GM19467 (cell line): ENCODE results near the gene DDX51.

Source experiments
- ATAC-seq: cut with Tn5 transposase; IDR thresholded peaks from one replicate; pipeline ENCODE4 v1.9.1; 2021; ENCODE audit warnings: mild to moderate bottlenecking, moderate library complexity; ENCODE audit not compliant: unreplicated experiment

DDX51 gene

GRCh38 chr12:132179431-132180362 lies 35.6 kb upstream of the DDX51 start:
- ATAC-seq: no peak

DNA sequence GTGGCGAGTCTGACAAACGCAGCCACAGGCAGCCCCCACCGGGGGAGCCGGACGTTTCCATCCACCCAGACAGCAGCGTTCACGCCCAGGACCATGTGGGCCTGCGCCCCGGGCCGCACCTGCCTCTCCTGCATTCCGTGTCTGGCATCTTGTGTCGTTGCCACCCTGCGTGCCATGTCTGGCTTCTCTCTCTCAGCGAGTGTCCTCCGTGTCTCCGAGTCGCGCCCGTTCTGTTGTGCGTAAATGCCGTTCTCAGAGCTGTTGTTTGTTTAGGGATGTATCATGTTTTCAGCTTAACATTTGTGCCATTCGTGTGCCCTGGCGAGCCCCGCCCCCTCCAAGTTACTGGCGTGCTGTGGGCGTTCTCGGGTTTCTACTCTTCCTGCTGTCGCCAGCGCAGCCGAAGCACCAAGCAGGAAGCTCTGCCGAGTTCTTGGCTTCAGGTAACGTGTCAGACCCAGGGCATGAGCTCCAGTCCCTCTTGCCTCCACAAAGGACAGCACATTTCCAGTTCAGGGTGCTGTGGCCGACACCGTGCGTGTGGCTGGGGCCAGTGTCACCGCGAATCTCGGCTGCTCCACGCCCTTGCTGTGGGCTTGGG lies 34.8 kb upstream of the DDX51 start:
- no peak for ATAC-seq

- ATAC-seq: no peak
Measured at GRCh38 chr12:132178316-132178715, 34.2 kb upstream of the DDX51 start.

- ATAC-seq: no peak
Measured at GRCh38 chr12:132176920-132177551, 32.9 kb upstream of the DDX51 start.

GRCh38 chr12:132176385-132176919 lies 32.3 kb upstream of the DDX51 start:
- ATAC-seq: no peak

GRCh38 chr12:132175496-132176384 lies 31.6 kb upstream of the DDX51 start:
- no peak for ATAC-seq

DNA sequence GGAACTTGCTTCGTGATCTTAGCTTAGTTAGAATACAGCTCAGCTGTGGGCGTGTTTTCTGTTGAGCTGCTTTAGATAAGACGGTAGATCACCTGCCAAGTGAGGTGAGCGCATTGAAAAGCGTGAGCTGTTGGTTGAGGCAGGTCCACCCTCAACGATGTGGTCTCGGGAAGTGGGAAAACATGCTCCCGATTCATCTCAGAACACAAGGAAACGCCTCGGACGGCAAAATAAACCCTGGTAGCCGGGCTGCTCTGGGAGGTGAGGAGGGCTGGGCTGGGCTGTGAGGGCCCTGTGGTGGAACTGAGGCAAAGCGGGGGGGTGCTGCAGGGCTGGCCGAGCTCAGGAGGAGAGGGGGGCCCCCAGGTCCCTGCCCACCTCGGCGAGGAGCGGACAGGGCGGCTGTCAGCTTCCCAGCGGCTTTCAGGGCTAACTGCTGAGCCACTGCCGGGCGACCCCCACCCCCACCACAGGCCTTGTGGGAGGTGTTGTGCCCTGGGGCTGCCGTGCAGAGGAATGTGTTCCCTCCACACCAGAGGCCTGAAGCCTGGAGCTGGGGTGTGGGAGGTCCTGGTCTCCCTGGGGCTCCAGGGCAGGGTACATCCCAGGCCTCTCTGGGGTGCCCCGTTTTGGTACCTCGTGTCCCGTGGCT lies 30.8 kb upstream of the DDX51 start:
- no peak for ATAC-seq

- ATAC-seq: no peak
Measured at GRCh38 chr12:132174015-132174838, 30.1 kb upstream of the DDX51 start.

DNA sequence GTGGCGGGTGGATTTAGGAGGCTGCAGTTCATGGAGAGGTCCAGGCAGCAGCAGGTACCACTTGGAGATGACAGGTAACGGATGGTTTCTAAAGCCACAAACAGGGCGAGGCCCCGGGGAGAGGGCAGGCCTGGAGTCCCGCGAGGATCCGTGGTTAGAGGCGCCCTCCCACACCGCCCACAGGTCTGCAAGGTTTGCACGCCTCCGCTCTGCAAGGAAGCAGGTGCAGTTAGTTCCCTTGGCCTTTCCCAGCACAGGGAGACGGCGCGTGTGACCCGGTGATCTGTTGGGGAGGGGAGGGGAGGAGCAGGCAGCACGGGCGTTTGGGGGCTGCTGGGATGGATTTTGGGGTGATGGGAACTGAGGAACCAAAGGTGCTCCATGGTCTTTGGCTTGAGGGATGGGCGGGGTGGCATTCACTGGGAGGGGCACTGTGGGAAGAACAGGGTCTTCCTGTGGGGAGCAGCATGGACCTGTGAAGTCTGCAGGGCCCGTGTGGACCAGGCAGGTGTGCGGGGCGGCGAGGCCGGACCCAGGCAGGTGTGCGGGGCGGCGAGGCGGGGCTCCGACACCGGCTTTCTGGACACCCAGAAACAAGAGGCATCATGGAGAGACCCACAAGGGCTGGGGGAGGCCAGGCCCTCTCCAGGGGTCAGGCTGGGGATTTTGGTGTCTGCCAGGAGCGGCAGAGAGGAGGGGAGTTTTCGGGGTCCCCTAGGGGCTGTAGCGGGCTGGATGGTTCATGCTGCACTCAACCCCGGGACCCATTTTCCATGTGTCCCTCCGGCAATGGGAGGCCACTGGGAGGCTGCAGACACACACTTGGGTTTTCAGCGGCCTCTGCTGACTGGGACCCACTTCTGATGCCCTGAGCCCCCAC lies 29.3 kb upstream of the DDX51 start:
- no peak for ATAC-seq

DNA sequence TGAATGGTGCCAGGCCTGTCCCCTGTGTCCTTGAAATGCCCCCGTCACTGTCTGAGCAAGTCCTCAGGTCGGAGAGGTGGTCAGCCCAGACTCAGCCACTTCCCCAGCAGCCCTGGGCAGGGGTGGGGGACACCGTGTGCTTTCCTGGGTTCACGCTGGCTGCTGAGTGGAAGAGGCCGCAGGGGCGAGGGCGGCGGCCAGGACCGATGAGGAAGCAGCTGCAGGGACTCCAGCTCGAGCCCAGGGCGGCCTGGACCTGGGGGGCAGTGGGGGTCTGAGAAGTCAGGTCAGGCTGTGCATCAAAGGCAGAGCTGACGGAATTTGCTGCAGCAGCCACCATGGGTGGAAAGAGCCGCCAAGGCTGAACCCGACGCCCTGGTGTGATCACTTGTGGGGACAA lies 28.5 kb upstream of the DDX51 start:
- no peak for ATAC-seq

- no peak for ATAC-seq
Measured at GRCh38 chr12:132171968-132172521, 27.9 kb upstream of the DDX51 start.

DNA sequence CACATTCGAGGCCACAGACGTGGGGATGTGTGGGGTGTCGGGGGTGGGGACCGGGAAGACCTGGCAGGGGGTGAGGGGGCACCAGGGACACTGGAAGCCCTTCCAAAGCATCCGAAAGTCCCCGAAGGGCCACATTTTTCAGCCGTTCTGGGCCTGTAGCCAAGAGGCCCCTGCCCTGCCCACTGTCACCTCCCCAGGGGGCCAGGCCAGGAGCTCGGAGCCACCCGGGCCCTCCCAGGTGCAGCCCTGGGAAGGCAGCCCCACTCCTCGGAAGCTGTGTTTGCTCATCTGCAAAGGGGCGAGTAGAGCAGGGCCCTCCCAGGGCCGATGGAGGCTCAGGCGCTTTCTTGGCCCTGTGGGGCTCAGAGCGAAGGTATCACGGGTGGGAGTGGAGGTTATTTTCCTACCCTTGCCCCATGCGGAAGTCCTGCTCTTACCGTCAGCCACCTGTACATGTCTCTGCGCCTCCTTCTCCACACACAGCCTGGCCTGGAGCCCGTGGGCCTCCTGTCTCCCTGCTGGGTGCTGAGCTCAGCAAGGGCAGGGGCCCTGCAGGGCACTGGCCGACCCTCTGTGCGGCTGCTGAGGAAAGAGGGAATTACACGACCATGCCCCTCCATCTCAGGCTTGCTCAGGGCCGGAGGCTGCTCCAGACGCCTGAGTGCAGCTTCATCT lies 27.3 kb upstream of the DDX51 start:
- no peak for ATAC-seq

DNA sequence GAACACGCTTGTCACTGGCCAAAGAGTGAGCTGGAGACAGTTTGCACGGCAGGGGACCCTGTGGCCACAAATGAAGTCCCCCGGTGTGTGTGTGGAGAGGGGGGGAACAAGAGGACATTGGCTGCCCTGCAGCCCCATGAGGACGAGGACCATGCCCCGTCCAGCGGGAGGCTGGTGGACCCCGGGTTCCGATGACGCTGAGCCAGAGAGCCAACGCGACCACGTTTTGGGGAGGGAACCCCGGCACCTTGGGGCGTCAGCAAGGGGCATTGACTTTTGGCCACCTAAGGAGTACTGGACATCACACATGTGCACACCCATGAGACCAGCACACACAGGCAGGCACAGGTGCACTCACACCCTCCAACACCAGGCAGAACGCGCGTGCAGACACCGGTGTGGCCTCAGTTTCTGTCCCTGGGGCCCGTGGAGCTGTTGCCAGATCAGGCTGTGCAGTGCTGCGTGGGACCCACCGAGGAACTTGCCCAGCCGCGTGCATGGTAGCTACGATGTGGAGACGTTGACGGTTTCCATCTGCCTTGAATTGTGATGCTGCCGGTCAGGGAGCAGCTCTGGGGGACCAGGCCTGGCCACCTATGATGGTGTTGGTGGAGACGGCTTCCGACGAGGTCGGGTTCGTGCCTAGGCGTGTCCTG lies 26.6 kb upstream of the DDX51 start:
- ATAC-seq: no peak

- ATAC-seq: no peak
Measured at GRCh38 chr12:132170094-132170636, 26.0 kb upstream of the DDX51 start.

- no peak for ATAC-seq
Measured at GRCh38 chr12:132169376-132169775, 25.3 kb upstream of the DDX51 start.

DNA sequence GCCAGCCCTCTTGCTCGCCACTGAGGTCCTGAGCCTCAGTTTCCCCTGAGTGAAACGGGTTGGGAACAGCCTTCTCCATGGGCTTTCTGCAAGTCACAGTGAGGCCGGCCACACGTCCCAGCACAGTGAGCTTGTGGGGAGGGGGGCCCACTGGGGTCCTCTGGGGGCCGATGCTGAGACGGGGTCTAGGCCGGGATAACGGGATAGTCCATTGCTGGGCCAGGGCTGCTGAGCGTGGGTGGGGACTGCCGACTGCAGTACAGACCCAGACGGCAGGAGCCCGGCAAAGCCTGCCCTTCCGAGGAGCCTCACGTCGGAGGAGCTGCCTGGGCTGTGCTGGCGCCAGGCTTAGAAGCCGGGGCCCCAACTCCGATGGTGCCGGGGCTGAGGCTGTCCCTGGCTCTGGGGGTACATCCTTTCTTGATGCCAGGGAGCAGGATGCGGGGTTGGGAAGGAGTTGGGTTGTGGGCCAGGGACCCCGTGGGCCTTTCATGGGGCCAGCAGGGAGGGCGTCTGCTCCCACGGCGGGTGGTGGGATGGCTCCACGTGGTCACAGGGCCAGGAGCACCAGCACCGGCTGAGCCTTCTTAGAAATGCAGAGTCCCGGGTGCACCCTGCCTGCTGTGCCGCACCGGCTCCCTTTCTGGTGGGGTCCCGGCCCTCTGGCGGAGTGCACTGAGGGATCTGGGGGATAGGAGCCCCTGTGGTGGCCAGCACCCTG lies 24.4 kb upstream of the DDX51 start:
- ATAC-seq: no peak
